NCI-H128 (cell line): ENCODE results near the gene RSPRY1.

Experiments
- DNase-seq: peaks from one replicate; lab custom pipeline; 2025; ENCODE audit not compliant: unreplicated experiment; lab: John Stamatoyannopoulos, UW

RSPRY1 gene

DNA sequence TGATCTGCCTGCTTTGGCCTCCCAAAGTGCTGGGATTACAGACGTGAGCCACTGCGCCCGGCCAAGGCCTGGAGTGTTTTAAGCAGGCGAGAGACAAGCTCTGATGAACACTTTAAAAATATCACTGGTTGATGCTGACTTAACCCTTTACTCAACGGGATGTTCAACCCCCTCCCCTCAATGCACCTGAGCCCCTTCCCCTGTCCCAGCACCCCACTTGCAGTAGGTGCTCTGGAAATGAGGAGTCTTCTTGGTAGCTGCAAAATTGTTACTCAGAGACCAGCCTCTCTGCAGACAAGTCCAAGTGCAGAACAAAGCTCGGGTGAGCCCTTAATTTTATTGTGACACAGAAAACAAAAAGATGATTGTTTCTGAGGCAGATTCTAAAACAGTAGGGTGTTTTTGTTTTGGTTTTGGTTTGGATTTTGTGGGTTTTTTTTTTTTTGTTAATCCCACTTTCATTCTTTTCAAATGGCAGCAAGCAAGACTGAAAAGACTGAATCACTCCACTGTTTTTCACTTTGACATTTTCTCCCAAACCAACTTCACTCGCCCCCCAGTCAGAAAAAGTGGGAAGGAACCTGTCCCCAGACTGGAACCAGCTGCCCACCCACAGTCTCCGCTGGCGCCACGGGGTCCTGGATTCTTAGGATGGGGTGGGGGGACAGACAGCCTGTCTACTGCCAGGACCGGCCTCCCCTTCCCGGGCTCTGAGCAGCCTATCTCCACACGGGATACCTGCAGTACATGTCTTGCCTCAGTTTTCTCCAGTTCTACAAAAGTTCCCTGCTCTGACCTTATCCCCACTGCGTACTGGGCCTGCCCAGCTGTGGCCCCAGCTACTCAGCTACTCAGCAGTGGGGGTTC is 103.5 kb downstream of the RSPRY1 start:
- no peak for DNase-seq
